MM.1S (cell line): ENCODE results near the gene SETX.

ENCODE experiments used
- DNase-seq: peaks from one replicate; pipeline ENCODE4 v3.0.0-alpha.2; 2015
- H2AFZ ChIP-seq: fragments of 300-600 bp; sonication (generic); 2 replicates; pipeline ENCODE4 v1.6.0; 2016; ENCODE audit warnings: antibody characterized with exemption, low read length
- H3F3A ChIP-seq: fragments of 300-600 bp; sonication (generic); 2 replicates; pipeline ENCODE4 v1.6.1; 2016; ENCODE audit warnings: mild to moderate bottlenecking, antibody characterized with exemption, low read length, moderate library complexity, mixed read lengths; ENCODE audit not compliant: insufficient read depth
- H3K27ac ChIP-seq: fragments of 300-600 bp; sonication (generic); 2 replicates; pipeline ENCODE4 v1.5.1; 2016; ENCODE audit warnings: mild to moderate bottlenecking, low read length
- H3K27me3 ChIP-seq: fragments of 300-600 bp; sonication (generic); replicated peaks from 2 replicates; pipeline ENCODE4 v1.6.0; 2016; ENCODE audit warnings: low read length; ENCODE audit not compliant: insufficient read depth
- H3K36me3 ChIP-seq: fragments of 300-600 bp; sonication (generic); replicated peaks from 2 replicates; pipeline ENCODE4 v1.6.1; 2016; ENCODE audit warnings: mild to moderate bottlenecking, low read length, mixed read lengths; ENCODE audit not compliant: insufficient read depth
- H3K4me1 ChIP-seq: fragments of 300-600 bp; sonication (generic); 2 replicates; pipeline ENCODE4 v1.6.1; 2016; ENCODE audit warnings: low read length, mixed read lengths
- H3K4me2 ChIP-seq: fragments of 300-600 bp; sonication (generic); 2 replicates; pipeline ENCODE4 v1.6.0; 2016; ENCODE audit warnings: low read depth, low read length
- H3K4me3 ChIP-seq: fragments of 300-600 bp; sonication (generic); 2 replicates; pipeline ENCODE4 v1.5.1; 2016; ENCODE audit warnings: low read length, mixed read lengths
- H3K79me2 ChIP-seq: fragments of 300-600 bp; sonication (generic); 2 replicates; pipeline ENCODE4 v1.6.1; 2016; ENCODE audit warnings: mixed run types, low read length, mixed read lengths
- H3K9ac ChIP-seq: fragments of 300-600 bp; sonication (generic); 2 replicates; pipeline ENCODE4 v1.6.1; 2016; ENCODE audit warnings: low read length, mixed read lengths
- H3K9me2 ChIP-seq: fragments of 300-600 bp; sonication (generic); replicated peaks from 2 replicates; pipeline ENCODE4 v1.6.1; 2016; ENCODE audit warnings: mild to moderate bottlenecking, low read length, mixed read lengths; ENCODE audit not compliant: insufficient read depth
- H3K9me3 ChIP-seq: fragments of 300-600 bp; sonication (generic); replicated peaks from 2 replicates; pipeline ENCODE4 v1.6.1; 2016; ENCODE audit warnings: mild to moderate bottlenecking, low read length, mixed read lengths; ENCODE audit not compliant: insufficient read depth
- H4K20me1 ChIP-seq: fragments of 300-600 bp; sonication (generic); 2 replicates; pipeline ENCODE4 v1.6.1; 2016; ENCODE audit warnings: mild to moderate bottlenecking, low read length, moderate library complexity, mixed read lengths; ENCODE audit not compliant: insufficient read depth
- CTCF ChIP-seq: fragments of 300-600 bp; sonication (generic); IDR thresholded peaks from 2 replicates; pipeline ENCODE4 v1.5.1; 2016; ENCODE audit warnings: antibody characterized with exemption, low read length, mixed read lengths
- EZH2 ChIP-seq: fragments of 300-600 bp; sonication (generic); optimal IDR thresholded peaks from 2 replicates; pipeline ENCODE3; 2017; ENCODE audit warnings: low read depth, mild to moderate bottlenecking, antibody characterized with exemption, low read length, mixed read lengths
- EZH2phosphoT487 ChIP-seq: fragments of 300-600 bp; sonication (generic); IDR thresholded peaks from 2 replicates; pipeline ENCODE4 v1.6.1; 2018; ENCODE audit warnings: antibody characterized with exemption, low read length

Gene SETX

GRCh38 chr9:132334364-132334763 is 20.4 kb downstream of the SETX start:
- Histone ChIP-seq H2AFZ (no peak overlapping the region), H3F3A (no peaks in the 10 kb centered on the region), H3K27ac (no peak overlapping the region), H3K9ac (no peak overlapping the region), H3K9me2 (no peaks in the 10 kb centered on the region), H3K36me3 (peaks cover 16% of the 10 kb centered on the region; the same call in 1 of the 2 replicates), H3K27me3 (no peaks in the 10 kb centered on the region), H3K4me2 (no peak overlapping the region), H3K4me1 (no peaks in the 10 kb centered on the region), H3K4me3 (no peak overlapping the region), H4K20me1 (no peaks in the 10 kb centered on the region), H3K79me2 (no peaks in the 10 kb centered on the region), H3K9me3 (no peaks in the 10 kb centered on the region)
- DNase-seq: no peak
- TF ChIP-seq EZH2phosphoT487 (no peak), EZH2 (no peak), CTCF (no peak)

GRCh38 chr9:132333556-132333955 is 21.2 kb downstream of the SETX start:
- H3K27ac ChIP-seq: no peak overlapping the region
- no peak overlapping the region for H2AFZ ChIP-seq
- no peaks in the 10 kb centered on the region for H3K9me3 ChIP-seq
- no peak for TF ChIP-seq EZH2
- H3K9ac ChIP-seq: no peak overlapping the region
- no peak overlapping the region for H3K4me2 ChIP-seq
- H3F3A ChIP-seq: no peaks in the 10 kb centered on the region
- H3K4me1 ChIP-seq: no peaks in the 10 kb centered on the region
- no peak overlapping the region for H3K4me3 ChIP-seq
- DNase-seq: no peak
- no peaks in the 10 kb centered on the region for H4K20me1 ChIP-seq
- H3K9me2 ChIP-seq: no peaks in the 10 kb centered on the region
- H3K27me3 ChIP-seq: no peaks in the 10 kb centered on the region
- peaks cover 16% of the 10 kb centered on the region; the same call in 1 of the 2 replicates for H3K36me3 ChIP-seq
- H3K79me2 ChIP-seq: no peaks in the 10 kb centered on the region

- Histone ChIP-seq H3K36me3 (peaks cover 12% of the 10 kb centered on the region; the same call in 1 of the 2 replicates), H3K9ac (no peak overlapping the region), H3K79me2 (no peaks in the 10 kb centered on the region)
Observed at GRCh38 chr9:132328580-132328979, 26.2 kb downstream of the SETX start.

More at GRCh38 chr9:132328580-132328979, 26.2 kb downstream of the SETX start:
- H3K4me2 ChIP-seq: no peak overlapping the region
- H3K27me3 ChIP-seq: no peaks in the 10 kb centered on the region
- no peak overlapping the region for H3K4me3 ChIP-seq
- TF ChIP-seq EZH2phosphoT487 (no peak), EZH2 (no peak), CTCF (no peak)
- H4K20me1 ChIP-seq: no peaks in the 10 kb centered on the region
- H3K4me1 ChIP-seq: no peaks in the 10 kb centered on the region
- no peak overlapping the region for H2AFZ ChIP-seq
- no peaks in the 10 kb centered on the region for H3K9me3 ChIP-seq
- DNase-seq: no peak
- no peaks in the 10 kb centered on the region for H3K9me2 ChIP-seq
- no peaks in the 10 kb centered on the region for H3F3A ChIP-seq
- H3K27ac ChIP-seq: no peak overlapping the region
